Uterus (tissue), 4 donors: ENCODE results near the gene PRR20G. TPM values are rescaled to one million over a fixed set of nuclear protein-coding genes. Genes with fewer than 3 reads are reported as not detected.

Source experiments
- DNase-seq, 2 donors: peaks; one replicate each; pipeline ENCODE4 v3.0.0-alpha.2; 2019 to 2020
- H3K27ac ChIP-seq, 2 donors: fragments of 200-600 bp; sonication (generic); 1 replicate in 1 of 2; 2 replicates in 1 of 2; pipeline ENCODE4 v1.5.1; 2016 to 2018
- H3K27me3 ChIP-seq, 2 donors: fragments of 200-600 bp; sonication (generic); one replicate each; pipeline ENCODE4 v1.5.1; 2018 to 2019; ENCODE audit warnings: control low read depth in 1 of 2
- H3K36me3 ChIP-seq, 2 donors: fragments of 200-600 bp; sonication (generic); one replicate each; pipeline ENCODE4 v1.5.1; 2019; ENCODE audit warnings: control low read depth in 1 of 2
- H3K4me1 ChIP-seq, 2 donors: fragments of 200-600 bp; sonication (generic); one replicate each; pipeline ENCODE4 v1.5.1; 2018 to 2019; ENCODE audit warnings: control low read depth in 1 of 2
- H3K4me3 ChIP-seq, 2 donors: fragments of 200-600 bp; sonication (generic); 1 replicate in 1 of 2; 2 replicates in 1 of 2; pipeline ENCODE4 v1.5.1; 2018 to 2019; ENCODE audit warnings: mild to moderate bottlenecking in 1 of 2
- H3K9me3 ChIP-seq, 2 donors: fragments of 200-600 bp; sonication (generic); one replicate each; pipeline ENCODE4 v1.5.1; 2019; ENCODE audit warnings: control low read depth in 1 of 2
- CTCF ChIP-seq, 4 experiments: fragments of 200-600 bp in 2 of 4; fragments of 450-650 bp in 2 of 4; sonication (generic) in 2 of 4; IDR thresholded peaks; one replicate each; pipeline ENCODE4 v1.5.1; 2016 to 2019; ENCODE audit warnings: antibody characterized with exemption in 4 of 4, mild to moderate bottlenecking in 2 of 4, moderate library complexity in 1 of 4
- POLR2A ChIP-seq, 2 donors: fragments of 450-650 bp; IDR thresholded peaks; one replicate each; pipeline ENCODE4 v1.6.1; 2016; ENCODE audit warnings: antibody characterized with exemption in 2 of 2, mild to moderate bottlenecking in 1 of 2, moderate library complexity in 1 of 2
- intact Hi-C: fragments of 100-400 bp; cut with DNase I; formaldehyde crosslinking; loops from one replicate; pipeline ENCODE4 v1.15.1; 2023; ENCODE audit warnings: low total_unique reads
- total RNA-seq, 4 donors: library from RNA; depleted of rRNA in 3 of 4; stranded (reverse); fragments of >200 nt in 3 of 4; gene quantifications; one replicate each; pipeline versions ENCODE4 v1.1.0 to v1.2.4, GENCODE V29; 2014 to 2023
- donor health status: DM: yes; HTN: yes; CAD: no.

PRR20G gene
- total RNA-seq, 4 donors from 2014 or later, result not detected

- no peaks in the 10 kb centered on the region for H3K36me3 ChIP-seq
- no peak for TF ChIP-seq CTCF (IDR thresholded peaks at IDR 0.05)
- no peak for TF ChIP-seq POLR2A (IDR thresholded peaks at IDR 0.05)
These were observed 35.4 kb downstream of the PRR20G start for GRCh38 chr3:127252446-127252845.

GRCh38 chr3:127250032-127250431, 37.8 kb downstream of the PRR20G start:
- H3K4me3 ChIP-seq, result no peak overlapping the region

More at GRCh38 chr3:127252446-127252845, 35.4 kb downstream of the PRR20G start:
- no peak for DNase-seq
- Histone ChIP-seq H3K27me3 (no peaks in the 10 kb centered on the region), H3K27ac (no peak overlapping the region), H3K4me3 (no peak overlapping the region), H3K4me1 (no peaks in the 10 kb centered on the region), H3K9me3 (no peaks in the 10 kb centered on the region)
- intact Hi-C loops, result no loop called here

GRCh38 chr3:127247292-127247691, 40.6 kb downstream of the PRR20G start:
- Histone ChIP-seq H3K4me3 (no peak overlapping the region), H3K27me3 (no peaks in the 10 kb centered on the region), H3K4me1 (no peaks in the 10 kb centered on the region), H3K27ac (no peak overlapping the region), H3K36me3 (no peaks in the 10 kb centered on the region), H3K9me3 (no peaks in the 10 kb centered on the region)
- TF ChIP-seq CTCF (IDR thresholded peaks at IDR 0.05) (no peak), POLR2A (IDR thresholded peaks at IDR 0.05) (no peak)
- DNase-seq, result no peak
- intact Hi-C loops, result no loop called here

More at GRCh38 chr3:127250032-127250431, 37.8 kb downstream of the PRR20G start:
- Histone ChIP-seq H3K27me3 (no peaks in the 10 kb centered on the region), H3K36me3 (no peaks in the 10 kb centered on the region), H3K27ac (no peak overlapping the region), H3K4me1 (no peaks in the 10 kb centered on the region), H3K9me3 (no peaks in the 10 kb centered on the region)
- no peak for DNase-seq
- TF ChIP-seq POLR2A (IDR thresholded peaks at IDR 0.05), result no peak
- TF ChIP-seq CTCF (IDR thresholded peaks at IDR 0.05), result no peak
- intact Hi-C loops, result no loop called here

DNA sequence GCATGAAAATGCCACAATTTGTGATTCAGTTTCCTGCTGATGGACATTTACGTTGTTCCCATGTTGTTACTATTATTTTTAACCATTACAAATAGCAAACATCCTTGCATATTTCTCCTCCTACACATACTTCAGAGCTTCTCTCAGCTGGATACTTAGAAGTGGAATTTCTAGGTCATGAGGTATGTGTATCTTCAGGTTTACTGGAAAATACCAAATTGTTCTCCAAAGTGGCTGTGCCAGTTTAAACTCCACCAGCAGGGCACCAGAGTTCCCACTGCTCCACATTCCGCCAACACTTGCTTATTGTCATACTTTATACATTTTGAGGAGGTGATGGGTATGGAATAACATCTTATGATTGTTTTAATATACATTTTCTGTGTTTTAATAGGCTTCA, 49.2 kb downstream of the PRR20G start:
- H3K27me3 ChIP-seq, result no peaks in the 10 kb centered on the region
- no peak overlapping the region for H3K4me3 ChIP-seq
- no peaks in the 10 kb centered on the region for H3K36me3 ChIP-seq
- no peak for DNase-seq
- TF ChIP-seq POLR2A (IDR thresholded peaks at IDR 0.05) (no peak), CTCF (IDR thresholded peaks at IDR 0.05) (no peak)
- no peaks in the 10 kb centered on the region for H3K4me1 ChIP-seq
- no peak overlapping the region for H3K27ac ChIP-seq
- intact Hi-C loops, result no loop called here
- H3K9me3 ChIP-seq, result no peaks in the 10 kb centered on the region

- Histone ChIP-seq H3K9me3 (no peaks in the 10 kb centered on the region), H3K36me3 (no peaks in the 10 kb centered on the region), H3K4me3 (no peak overlapping the region), H3K4me1 (no peaks in the 10 kb centered on the region), H3K27me3 (no peaks in the 10 kb centered on the region), H3K27ac (no peak overlapping the region)
- TF ChIP-seq POLR2A (IDR thresholded peaks at IDR 0.05), result no peak
- no peak for TF ChIP-seq CTCF (IDR thresholded peaks at IDR 0.05)
- intact Hi-C loops, result no loop called here
- no peak for DNase-seq
These were observed 50.0 kb downstream of the PRR20G start for GRCh38 chr3:127237835-127238234.
